ENCODE results near the gene TTC12. TPM values are rescaled to one million over a fixed set of nuclear protein-coding genes. Genes with fewer than 3 reads are reported as not detected.

TTC12 gene
- total and polyA plus RNA-seq, 3 donors from 2014 or later, result 42.1 to 123 (median 81.3) TPM

DNA sequence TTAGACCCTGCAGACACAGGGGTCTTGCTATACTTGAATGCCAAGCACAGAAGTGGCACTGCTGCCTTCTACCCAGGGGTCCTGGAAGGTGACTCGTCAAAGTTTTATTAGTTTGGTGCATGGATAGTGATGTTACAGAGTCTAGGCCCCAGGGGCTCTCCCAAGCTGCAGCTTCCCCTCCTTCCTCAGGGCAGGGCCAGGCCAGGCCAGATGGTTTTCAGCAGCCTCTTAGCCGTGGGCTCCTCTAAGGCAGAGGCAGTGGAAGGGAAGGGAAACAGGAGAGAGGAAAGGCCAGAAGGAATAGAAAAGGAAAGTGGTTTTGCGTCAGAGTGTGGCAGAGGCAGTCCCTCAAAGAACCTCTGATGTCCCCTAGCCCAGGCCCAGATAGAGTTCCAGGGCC lies 95.1 kb downstream of the TTC12 start:
- TF ChIP-seq POLR2A (IDR thresholded peaks at IDR 0.05), result no peak
- TF ChIP-seq, protein P1, sequence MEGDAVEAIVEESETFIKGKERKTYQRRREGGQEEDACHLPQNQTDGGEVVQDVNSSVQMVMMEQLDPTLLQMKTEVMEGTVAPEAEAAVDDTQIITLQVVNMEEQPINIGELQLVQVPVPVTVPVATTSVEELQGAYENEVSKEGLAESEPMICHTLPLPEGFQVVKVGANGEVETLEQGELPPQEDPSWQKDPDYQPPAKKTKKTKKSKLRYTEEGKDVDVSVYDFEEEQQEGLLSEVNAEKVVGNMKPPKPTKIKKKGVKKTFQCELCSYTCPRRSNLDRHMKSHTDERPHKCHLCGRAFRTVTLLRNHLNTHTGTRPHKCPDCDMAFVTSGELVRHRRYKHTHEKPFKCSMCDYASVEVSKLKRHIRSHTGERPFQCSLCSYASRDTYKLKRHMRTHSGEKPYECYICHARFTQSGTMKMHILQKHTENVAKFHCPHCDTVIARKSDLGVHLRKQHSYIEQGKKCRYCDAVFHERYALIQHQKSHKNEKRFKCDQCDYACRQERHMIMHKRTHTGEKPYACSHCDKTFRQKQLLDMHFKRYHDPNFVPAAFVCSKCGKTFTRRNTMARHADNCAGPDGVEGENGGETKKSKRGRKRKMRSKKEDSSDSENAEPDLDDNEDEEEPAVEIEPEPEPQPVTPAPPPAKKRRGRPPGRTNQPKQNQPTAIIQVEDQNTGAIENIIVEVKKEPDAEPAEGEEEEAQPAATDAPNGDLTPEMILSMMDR (IDR thresholded peaks at IDR 0.05), result no peak
- H3K9me3 ChIP-seq, result no peaks in the 10 kb centered on the region
- H3K27ac ChIP-seq, result no peak overlapping the region
- 82 to 88% methylated on average over 3 of the region's 3 CpGs for WGBS, 2 donors
- no peak for DNase-seq
- intact Hi-C loops (cut with DNase I; ENCODE audit: low total_unique reads), result no loop called here
- no peaks in the 10 kb centered on the region for H3K4me1 ChIP-seq
- no peaks in the 10 kb centered on the region for H3K36me3 ChIP-seq (ENCODE audit: low read depth, missing control alignments)
- no peak overlapping the region for H3K4me3 ChIP-seq
- H3K27me3 ChIP-seq, result no peaks in the 10 kb centered on the region

DNA sequence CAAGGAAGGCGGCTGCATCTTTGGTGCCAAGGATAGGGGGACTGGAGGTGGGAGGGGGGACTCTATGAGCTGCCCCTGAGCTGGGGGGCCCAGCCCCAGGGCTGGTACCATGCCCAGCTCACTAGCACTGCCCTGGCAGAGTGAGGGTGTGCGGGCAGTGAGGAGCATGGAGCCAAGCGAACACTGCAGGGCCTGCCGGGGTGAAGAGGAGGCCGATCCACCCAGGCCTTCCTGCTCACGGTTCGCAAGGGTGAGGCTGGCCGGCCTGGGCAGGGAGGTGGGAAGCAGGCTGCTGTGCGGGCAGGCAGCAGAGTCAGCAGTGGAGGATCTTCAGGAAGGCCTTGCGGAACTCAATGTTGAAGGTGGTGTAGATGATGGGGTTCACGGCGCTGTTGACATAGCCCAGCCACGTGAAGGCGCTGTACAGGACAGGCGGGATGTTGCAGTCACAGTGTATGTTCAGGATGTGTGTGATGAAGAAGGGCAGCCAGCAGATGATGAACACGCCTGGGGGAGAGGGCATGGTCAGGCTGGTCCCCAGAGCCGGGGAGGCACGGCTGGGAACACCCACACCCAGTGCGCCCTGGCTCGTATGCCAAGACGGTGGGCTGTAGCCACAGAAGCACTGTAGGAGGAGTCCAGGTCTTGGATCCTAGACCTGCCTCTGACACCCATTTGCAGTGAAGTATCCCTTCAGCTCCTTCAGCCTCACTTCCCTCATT lies 96.2 kb downstream of the TTC12 start:
- H3K36me3 ChIP-seq (ENCODE audit: low read depth, missing control alignments), result no peaks in the 10 kb centered on the region
- no peak for DNase-seq
- H3K27ac ChIP-seq, result no peak overlapping the region
- intact Hi-C loops (cut with DNase I; ENCODE audit: low total_unique reads), result no loop called here
- no peaks in the 10 kb centered on the region for H3K9me3 ChIP-seq
- 89 to 94% methylated on average over 20 to 21 of the region's 21 CpGs for WGBS, 2 donors
- no peaks in the 10 kb centered on the region for H3K27me3 ChIP-seq
- no peaks in the 10 kb centered on the region for H3K4me1 ChIP-seq
- no peak for TF ChIP-seq POLR2A (IDR thresholded peaks at IDR 0.05)
- TF ChIP-seq, protein P1 (IDR thresholded peaks at IDR 0.05), result no peak
- H3K4me3 ChIP-seq, result no peak overlapping the region

DNA sequence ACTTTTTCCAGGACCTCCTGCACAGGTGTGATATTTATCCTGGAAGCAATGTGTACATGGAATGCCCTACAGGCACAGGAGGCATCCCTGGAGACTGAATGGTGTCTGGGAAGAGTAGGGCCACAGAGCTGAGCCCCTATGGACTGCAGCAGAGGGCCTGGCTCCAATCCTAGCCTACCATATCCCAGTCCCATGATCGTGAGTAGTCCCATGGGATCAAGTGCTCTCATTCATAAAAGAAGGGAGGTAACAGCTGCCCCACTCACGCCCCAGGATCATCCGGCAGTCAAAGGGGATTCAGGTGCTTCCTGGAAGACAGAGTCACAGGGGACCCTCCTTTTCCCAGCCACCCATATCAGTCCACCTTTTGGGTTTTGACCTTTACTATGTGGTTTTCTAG lies 97.2 kb downstream of the TTC12 start:
- Histone ChIP-seq H3K27me3 (no peaks in the 10 kb centered on the region), H3K4me3 (no peak overlapping the region), H3K36me3 (ENCODE audit: low read depth, missing control alignments) (no peaks in the 10 kb centered on the region), H3K9me3 (no peaks in the 10 kb centered on the region), H3K27ac (no peak overlapping the region), H3K4me1 (no peaks in the 10 kb centered on the region)
- TF ChIP-seq, protein P1 (IDR thresholded peaks at IDR 0.05), result no peak
- no peak for TF ChIP-seq POLR2A (IDR thresholded peaks at IDR 0.05)
- intact Hi-C loops (cut with DNase I; ENCODE audit: low total_unique reads), result no loop called here
- 79 to 86% methylated on average over 3 of the region's 3 CpGs for WGBS, 2 donors
- DNase-seq, result no peak

DNA sequence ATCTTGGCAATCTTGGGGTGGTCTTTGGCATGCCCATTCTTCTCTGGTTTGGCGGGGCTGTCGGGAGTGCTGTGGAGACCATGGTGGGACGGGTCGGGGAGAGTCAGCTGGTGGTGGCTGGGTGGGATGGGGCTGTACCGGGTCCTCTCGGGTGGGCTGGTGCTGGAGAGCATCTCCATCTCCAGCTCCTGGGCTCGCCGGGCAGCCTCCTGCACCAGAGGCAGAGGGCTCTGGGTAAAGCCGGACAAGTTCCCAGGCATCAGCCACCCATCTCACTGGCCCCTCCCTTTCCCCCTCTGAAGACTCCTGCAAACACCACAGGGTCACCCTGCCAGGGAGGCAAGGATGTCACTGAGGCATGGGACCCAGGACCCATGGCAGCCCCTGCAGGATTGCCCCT lies 98.3 kb downstream of the TTC12 start:
- intact Hi-C loops (cut with DNase I; ENCODE audit: low total_unique reads), result no loop called here
- Histone ChIP-seq H3K9me3 (no peaks in the 10 kb centered on the region), H3K4me3 (no peak overlapping the region), H3K4me1 (no peaks in the 10 kb centered on the region), H3K27ac (no peak overlapping the region), H3K27me3 (no peaks in the 10 kb centered on the region), H3K36me3 (ENCODE audit: low read depth, missing control alignments) (no peaks in the 10 kb centered on the region)
- 86 to 92% methylated on average over 4 to 9 of the region's 9 CpGs for whole genome bisulfite sequencing, 2 donors
- TF ChIP-seq, protein P1 (IDR thresholded peaks at IDR 0.05), result no peak
- TF ChIP-seq POLR2A (IDR thresholded peaks at IDR 0.05), result no peak
- no peak for DNase-seq

DNA sequence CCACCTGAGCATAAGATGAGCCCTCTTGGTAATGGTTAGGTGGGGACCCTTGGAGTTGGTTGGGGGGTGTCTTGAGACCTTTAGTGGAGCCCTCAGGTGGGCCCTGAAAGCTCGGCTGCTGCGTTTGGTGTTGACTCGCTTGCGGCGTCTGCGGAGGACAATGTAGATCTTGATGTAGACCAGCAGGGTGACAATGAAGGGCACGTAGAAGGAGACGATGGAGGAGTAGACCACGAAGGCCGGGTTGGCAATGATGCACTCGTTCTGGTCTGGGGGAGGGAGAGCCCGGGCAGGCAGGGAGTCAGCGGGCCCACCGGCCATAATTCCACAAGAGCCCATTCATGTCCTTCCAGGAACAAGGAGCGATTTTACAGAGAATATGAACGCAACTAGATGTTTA lies 101.0 kb downstream of the TTC12 start:
- DNase-seq, result no peak
- no peaks in the 10 kb centered on the region for H3K9me3 ChIP-seq
- H3K27me3 ChIP-seq, result no peaks in the 10 kb centered on the region
- H3K27ac ChIP-seq, result no peak overlapping the region
- TF ChIP-seq, protein P1 (IDR thresholded peaks at IDR 0.05), result no peak
- no peak for TF ChIP-seq POLR2A (IDR thresholded peaks at IDR 0.05)
- H3K4me1 ChIP-seq, result no peaks in the 10 kb centered on the region
- H3K4me3 ChIP-seq, result no peak overlapping the region
- 91 to 94% methylated on average over 16 of the region's 16 CpGs for WGBS, 2 donors
- no peaks in the 10 kb centered on the region for H3K36me3 ChIP-seq (ENCODE audit: low read depth, missing control alignments)
- intact Hi-C loops (cut with DNase I; ENCODE audit: low total_unique reads), result no loop called here
